Measurements from ENCODE around the gene ELP1.

DNA sequence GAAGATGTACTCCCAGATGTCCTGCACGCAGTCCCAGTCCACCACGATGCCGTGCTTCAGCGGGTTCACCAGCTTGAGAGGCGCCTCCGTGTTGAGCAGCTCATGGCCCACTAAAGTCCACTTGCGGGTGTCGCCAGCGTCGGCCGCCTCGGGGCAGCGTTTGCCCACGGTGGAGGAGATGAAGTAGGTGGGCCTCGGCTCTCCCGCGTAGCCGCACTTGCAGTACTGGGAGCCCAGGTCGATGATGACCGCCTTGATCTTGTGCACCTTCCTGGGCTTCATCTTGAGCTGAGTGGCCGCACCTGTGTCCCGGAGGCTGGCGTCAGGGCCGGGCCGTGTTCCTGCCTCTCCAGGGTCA is 78.4 kb downstream of the ELP1 start:
- TF ChIP-seq, protein P1, sequence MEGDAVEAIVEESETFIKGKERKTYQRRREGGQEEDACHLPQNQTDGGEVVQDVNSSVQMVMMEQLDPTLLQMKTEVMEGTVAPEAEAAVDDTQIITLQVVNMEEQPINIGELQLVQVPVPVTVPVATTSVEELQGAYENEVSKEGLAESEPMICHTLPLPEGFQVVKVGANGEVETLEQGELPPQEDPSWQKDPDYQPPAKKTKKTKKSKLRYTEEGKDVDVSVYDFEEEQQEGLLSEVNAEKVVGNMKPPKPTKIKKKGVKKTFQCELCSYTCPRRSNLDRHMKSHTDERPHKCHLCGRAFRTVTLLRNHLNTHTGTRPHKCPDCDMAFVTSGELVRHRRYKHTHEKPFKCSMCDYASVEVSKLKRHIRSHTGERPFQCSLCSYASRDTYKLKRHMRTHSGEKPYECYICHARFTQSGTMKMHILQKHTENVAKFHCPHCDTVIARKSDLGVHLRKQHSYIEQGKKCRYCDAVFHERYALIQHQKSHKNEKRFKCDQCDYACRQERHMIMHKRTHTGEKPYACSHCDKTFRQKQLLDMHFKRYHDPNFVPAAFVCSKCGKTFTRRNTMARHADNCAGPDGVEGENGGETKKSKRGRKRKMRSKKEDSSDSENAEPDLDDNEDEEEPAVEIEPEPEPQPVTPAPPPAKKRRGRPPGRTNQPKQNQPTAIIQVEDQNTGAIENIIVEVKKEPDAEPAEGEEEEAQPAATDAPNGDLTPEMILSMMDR (IDR thresholded peaks at IDR 0.05; ENCODE audit: low read length): no peak
- TF ChIP-seq EZH2 (IDR thresholded peaks at IDR 0.05; ENCODE audit: borderline replicate concordance, low read length): no peak
